NCI-H2227 treated with DMSO at 0.1 percent for 48 hours (cell line): ENCODE measurements around the gene NUDT14.

Experiments
- DNase-seq: peaks from one replicate; lab custom pipeline; 2025; lab: John Stamatoyannopoulos, UW

Gene NUDT14

DNA sequence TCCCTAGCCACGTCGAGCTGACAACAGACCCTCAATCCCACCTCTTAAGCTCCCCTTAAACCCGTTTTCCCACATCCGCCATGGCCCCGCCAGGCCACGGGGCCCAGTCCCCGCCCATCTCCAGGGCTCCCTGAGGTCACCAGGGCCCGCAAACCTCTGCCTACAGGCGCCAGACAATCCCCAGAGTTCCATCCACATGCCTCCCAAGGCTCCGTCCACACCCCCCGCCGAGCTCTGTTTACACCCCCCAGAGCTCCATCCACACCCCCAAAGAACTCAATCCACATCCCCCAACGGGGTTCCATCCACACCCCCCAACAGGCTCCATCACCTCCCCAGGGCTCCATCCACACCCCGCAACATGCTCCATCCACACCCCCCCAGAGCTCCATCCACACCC lies 21.8 kb downstream of the NUDT14 start:
- DNase-seq: no peak

- no peak for DNase-seq
These were observed 22.3 kb downstream of the NUDT14 start for GRCh38 chr14:105158794-105159193.

DNA sequence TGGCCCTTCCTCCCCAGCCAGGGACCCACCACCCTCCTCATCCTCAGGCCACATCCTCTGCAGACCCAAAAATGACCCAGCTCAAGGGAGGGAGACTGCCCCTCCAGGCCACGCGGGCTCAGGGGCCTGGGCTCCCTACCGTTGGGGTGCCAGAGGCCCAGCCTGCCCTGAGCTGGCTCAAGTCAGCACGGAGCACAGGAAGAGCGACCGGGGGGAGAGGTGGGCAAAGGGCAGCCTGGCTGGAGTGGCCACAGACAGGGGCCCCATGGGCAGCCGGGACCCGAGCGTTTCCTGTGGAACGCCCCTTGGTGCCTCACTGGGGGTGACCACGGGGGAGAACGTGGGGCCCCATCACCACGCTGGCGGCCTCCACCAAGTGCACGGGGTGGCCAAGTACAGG lies 23.2 kb downstream of the NUDT14 start:
- DNase-seq: no peak

GRCh38 chr14:105156414-105157375 lies 24.4 kb downstream of the NUDT14 start:
- DNase-seq: no peak

DNA sequence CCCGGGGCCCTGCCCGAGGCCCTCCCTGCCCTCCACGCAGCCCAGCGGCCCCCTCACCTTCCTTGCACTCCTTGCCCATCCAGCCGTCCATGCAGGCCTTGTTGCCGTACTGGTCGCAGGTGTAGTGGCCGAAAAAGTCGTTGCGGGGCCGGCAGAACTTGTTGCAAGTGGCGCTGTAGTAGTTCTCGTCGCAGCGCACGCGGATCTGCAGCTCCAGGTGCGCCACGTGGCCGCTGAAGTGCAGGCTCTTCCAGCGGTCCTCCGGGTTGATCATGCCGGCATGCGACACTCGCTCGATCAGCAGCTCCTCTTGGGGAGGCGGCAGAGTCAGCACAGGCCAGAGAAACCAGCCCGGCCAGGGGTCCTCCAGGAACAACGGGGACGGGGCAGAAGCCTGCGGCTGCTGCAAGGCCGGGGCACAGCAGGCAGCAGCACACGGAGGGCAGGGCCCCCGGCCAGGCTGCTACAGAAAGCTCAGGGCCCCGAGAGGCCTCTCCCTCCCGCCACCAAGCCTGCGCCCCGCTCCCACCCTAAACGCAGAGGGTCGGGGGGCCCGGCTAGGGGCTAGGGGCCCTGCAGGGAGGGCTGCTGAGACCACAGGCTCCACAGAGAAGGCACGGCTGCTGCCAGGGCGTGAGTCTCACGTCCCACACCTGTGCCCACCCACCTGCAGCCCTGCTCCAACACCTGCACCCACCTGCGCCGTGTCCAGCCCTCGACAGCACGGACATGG lies 25.3 kb downstream of the NUDT14 start:
- DNase-seq: no peak

DNA sequence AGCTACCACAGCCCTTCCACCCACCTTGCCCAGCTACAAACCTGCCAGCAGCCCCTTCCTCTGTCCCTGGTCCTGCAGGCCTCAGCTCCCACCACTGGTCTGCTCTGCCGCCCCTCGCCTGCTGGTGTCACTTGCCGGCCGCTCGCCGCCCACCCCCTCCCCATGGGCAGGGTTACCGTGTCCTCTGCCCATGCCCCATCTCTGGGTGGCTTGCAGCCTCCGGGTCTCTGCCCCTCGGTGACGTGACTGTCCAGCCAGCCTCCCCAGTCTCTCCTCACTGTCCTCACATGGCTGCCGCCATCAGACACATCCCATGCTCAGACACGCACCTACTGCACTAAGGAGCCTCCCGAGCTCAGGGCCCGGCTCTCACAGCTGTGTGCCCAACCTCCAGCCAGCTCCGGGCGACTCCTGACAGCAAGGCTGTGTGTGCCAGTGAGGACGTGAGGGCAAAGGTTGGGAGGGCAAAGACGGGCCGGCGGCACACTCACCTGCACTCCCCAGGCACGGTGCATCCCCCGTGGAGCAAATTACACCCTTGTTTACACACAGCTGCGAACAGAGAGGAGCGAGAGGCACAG lies 26.0 kb downstream of the NUDT14 start:
- no peak for DNase-seq

DNA sequence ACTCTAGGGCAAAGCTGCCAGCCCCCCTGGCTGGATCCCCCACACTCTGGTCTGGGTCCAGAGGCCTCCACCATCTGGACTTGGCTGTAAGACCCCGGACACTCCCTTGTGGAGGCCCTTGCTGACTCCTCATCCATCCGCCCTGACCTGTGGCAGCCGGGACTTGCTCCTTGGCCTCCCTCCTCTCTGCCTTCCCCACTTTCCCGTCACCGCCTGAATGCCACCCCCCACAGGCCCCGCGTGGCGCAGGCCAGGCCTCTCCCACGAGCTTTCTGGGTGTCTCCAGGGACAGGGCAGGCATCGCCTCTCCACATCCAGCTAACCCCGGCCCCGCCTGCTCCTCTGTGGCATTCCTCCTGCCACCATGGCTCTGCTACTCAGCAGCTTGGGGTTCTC lies 26.6 kb downstream of the NUDT14 start:
- no peak for DNase-seq

DNA sequence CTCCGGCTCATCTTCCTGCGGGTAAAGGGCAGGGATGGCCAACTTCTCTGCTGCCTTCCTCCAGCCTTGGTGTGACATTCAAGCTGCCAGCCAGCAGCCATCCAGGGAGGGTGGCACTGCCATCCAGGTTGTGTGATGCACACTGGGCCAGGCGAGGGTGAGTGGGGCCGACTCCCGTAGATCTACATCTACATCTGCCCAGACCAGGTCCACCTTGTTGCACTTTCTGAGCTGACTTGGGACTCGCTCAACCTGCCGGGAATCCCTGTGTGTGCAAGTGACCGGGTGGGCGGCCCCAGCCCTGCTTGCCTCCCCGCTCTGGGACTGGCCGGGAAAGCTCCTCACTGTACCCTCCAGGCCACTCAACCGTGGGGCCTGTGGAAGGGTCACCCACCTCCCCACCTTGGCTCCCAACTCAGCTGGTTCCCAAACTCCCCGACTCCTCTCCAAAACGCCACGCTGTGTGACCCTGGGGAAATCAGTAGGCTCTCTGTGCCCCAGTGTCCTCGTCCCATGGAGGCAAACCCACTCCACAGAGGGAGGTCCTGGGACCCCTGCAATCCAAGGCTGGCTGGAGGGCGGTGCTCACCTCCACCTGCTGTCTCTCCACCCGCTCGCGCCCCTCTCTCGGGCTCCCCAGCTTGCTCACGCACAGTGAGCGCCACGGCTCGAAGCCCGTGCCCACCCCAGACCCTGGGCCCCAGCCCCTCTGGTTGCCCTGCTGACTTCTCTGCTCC lies 27.2 kb downstream of the NUDT14 start:
- DNase-seq: no peak

GRCh38 chr14:105153331-105153731 lies 27.8 kb downstream of the NUDT14 start:
- no peak for DNase-seq

- no peak for DNase-seq
These were observed 28.3 kb downstream of the NUDT14 start for GRCh38 chr14:105152794-105153241.

DNA sequence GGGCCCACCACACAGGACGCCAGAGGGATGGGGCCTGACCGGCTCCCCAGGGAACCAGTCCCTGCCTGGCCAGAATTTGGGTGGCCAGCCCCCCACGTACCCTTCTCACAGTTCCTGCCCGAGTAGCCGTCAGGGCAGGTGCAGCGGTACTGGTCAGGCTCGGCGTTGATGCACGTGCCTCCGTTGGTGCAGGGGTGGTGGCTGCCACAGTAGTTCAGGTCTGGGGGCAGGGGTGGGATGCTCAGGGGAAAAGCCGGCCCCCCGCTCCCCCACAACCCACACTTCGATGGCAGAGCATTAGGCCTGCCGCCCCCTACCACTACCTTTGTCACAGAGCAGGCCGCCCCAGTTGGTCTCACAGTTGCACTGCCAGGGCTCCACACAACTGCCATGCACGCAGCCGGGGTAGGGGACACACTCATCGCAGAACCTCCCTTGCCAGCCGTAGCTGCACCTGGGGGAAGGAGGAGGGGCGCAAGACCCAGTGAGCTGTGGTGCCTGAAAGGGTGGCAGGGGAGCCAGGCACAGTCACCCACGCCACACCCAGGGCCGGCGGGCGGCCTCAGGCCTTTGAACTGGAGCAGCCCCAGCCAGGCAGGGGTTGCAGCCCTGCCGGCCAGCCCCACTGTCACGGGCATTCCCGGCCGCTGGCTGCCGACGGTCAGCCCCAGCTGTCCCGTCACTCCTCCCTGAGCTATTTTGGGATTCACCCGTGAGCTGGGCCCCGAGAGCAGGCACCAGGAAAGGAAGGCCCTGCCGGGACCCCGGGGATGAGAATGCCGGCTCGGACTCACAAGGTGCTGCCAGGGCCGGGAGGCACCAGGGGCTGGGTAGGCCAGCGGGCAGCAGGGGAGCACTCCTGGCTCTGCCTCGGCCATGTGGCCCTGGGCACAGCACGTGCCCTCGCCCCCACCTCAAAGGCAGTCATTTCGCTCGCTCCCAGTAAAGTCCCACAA lies 29.0 kb downstream of the NUDT14 start:
- DNase-seq: no peak

GRCh38 chr14:105151084-105151837 lies 29.9 kb downstream of the NUDT14 start:
- DNase-seq: no peak

DNA sequence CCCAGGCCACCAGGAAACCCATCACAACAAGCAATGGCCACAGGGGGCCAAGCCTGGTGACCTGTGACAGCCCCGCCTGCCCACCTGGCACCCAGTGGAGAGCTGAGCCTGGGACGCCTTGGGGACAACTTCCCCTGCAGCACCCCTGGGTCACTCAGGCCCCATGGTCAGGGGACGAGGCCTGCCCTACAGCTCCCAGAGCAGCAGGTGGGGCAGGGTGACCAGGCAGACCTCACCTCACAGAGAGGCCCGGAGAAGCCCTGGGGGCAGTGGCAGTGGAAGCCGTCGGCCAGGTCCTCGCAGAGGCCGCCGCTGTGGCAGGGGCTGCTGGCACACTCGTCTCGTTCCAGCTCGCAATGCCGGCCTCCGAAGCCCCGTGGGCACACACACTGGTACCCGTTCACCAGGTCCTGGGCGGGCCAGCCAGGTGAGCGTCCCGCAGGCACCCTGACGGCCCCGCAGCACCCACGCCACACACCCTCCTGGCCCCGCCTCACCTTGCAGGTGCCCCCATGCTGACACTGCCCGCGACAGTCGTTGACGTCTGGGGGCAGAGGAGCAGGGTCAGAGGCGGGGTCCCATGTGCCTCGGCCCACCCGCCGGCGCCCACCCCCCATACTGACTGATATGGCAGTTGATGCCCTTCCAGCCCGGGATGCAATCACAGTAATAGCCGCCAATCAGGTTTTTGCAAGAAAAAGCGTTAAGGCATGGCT lies 30.6 kb downstream of the NUDT14 start:
- DNase-seq: no peak

GRCh38 chr14:105150026-105150367 lies 31.1 kb downstream of the NUDT14 start:
- no peak for DNase-seq

- no peak for DNase-seq
These were observed 31.8 kb downstream of the NUDT14 start for GRCh38 chr14:105149146-105149781.

- DNase-seq: no peak
These were observed 32.4 kb downstream of the NUDT14 start for GRCh38 chr14:105148604-105149145.

GRCh38 chr14:105147671-105148603 lies 33.2 kb downstream of the NUDT14 start:
- no peak for DNase-seq
